Thyroid gland (tissue), 4 donors: ENCODE measurements around the gene GATC.

ENCODE experiments used
- CTCF ChIP-seq, 6 experiments: fragments of 200-600 bp in 3 of 6; fragments of 450-650 bp in 3 of 6; sonication (generic) in 3 of 6; IDR thresholded peaks; one replicate each; pipeline ENCODE4 v1.5.1; 2016 to 2019; ENCODE audit warnings: antibody characterized with exemption in 6 of 6, mild to moderate bottlenecking in 2 of 6, inconsistent platforms in 1 of 6, moderate library complexity in 1 of 6
- POLR2A ChIP-seq, 2 donors: fragments of 450-650 bp; IDR thresholded peaks; one replicate each; pipeline ENCODE4 v1.6.1; 2017; ENCODE audit warnings: antibody characterized with exemption in 2 of 2, mild to moderate bottlenecking in 2 of 2, moderate library complexity in 1 of 2

- TF ChIP-seq CTCF (IDR thresholded peaks at IDR 0.05) (no peak), POLR2A (IDR thresholded peaks at IDR 0.05) (no peak)
Observed at GRCh38 chr12:120473807-120474615, 27.8 kb downstream of the GATC start.
